ENCODE data around the gene SLC10A6.
A peak's percentile ranks its signal among the peaks of the same experiment; 100 is the strongest.
"Not testable (repeated sequence)": the region's sequence is repeated elsewhere in the genome, so short reads cannot be mapped to it uniquely, and the experiment has no call there.

Gene SLC10A6

DNA sequence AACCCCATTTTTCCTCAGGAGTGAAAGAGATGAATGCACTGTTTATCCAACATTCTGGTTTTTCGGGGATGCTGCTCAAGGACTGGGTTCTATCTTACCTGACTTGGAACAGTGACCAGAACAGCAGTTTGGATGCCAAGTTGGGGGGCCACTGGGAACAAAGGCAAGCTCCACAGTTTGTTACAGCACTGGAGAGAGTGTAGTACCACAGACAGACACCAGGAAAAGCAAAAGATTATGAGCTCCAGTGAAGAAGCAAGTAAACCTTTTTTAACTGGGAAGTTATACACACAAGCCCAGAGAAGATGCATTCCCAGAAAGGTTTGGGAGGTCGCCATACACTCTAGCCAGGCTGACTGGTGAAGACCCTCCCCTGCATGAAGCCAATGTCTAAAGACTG, 29.5 kb upstream of the SLC10A6 start:
- H3K36me3 ChIP-seq (ENCODE audit: control insufficient read depth, insufficient read depth, low read length) = no peaks in the 10 kb centered on the region
- H3K9me3 ChIP-seq (ENCODE audit: control insufficient read depth, insufficient read depth, low read length) = peaks cover 9% of the 10 kb centered on the region; the same call in 1 of the 2 replicates
- H3K9ac ChIP-seq (ENCODE audit: low read depth, low read length) = no peak overlapping the region
- no peaks in the 10 kb centered on the region for H3K27me3 ChIP-seq (ENCODE audit: control insufficient read depth, insufficient read depth, low read length)
- H3K4me3 ChIP-seq (ENCODE audit: low read depth, low read length) = no peak overlapping the region
- no peak overlapping the region for H3K27ac ChIP-seq (ENCODE audit: low read depth, low read length)
- peaks cover 7% of the 10 kb centered on the region for H3K4me1 ChIP-seq (ENCODE audit: control insufficient read depth, insufficient read depth, low read length)

- no peak overlapping the region for H3K27ac ChIP-seq (ENCODE audit: low read depth, low read length)
Observed at GRCh38 chr4:86876894-86877685, 27.9 kb upstream of the SLC10A6 start.

DNA sequence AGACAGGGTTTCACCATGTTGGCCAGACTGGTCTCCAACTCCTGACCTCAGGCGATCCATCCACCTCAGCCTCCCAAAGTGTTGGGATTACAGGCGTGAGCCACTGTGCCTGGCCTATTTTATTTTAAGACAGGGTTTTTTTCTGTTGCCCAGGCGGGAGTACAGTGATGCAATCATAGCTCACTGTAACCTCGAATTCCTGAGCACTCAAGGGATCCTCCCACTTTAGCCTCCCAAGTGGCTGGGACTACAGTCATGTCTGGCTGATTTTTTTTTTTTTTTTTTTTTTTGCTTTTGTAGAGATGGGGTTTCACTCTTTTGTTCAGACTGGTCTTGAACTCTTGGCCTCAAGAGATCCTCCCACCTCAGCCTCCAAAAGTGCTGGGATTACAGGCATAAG, 26.3 kb upstream of the SLC10A6 start:
- H3K36me3 ChIP-seq (ENCODE audit: control insufficient read depth, insufficient read depth, low read length); H3K4me1 ChIP-seq (ENCODE audit: control insufficient read depth, insufficient read depth, low read length); H3K27me3 ChIP-seq (ENCODE audit: control insufficient read depth, insufficient read depth, low read length); H3K9ac ChIP-seq (ENCODE audit: low read depth, low read length); H3K9me3 ChIP-seq (ENCODE audit: control insufficient read depth, insufficient read depth, low read length); H3K4me3 ChIP-seq (ENCODE audit: low read depth, low read length); H3K27ac ChIP-seq (ENCODE audit: low read depth, low read length): not testable (repeated sequence)

More at GRCh38 chr4:86876894-86877685, 27.9 kb upstream of the SLC10A6 start:
- Histone ChIP-seq H3K27me3 (ENCODE audit: control insufficient read depth, insufficient read depth, low read length) (no peaks in the 10 kb centered on the region), H3K36me3 (ENCODE audit: control insufficient read depth, insufficient read depth, low read length) (no peaks in the 10 kb centered on the region), H3K9ac (ENCODE audit: low read depth, low read length) (no peak overlapping the region), H3K9me3 (ENCODE audit: control insufficient read depth, insufficient read depth, low read length) (peaks cover 9% of the 10 kb centered on the region; the same call in 1 of the 2 replicates), H3K4me1 (ENCODE audit: control insufficient read depth, insufficient read depth, low read length) (no peaks in the 10 kb centered on the region; the same call in 1 of the 2 replicates), H3K4me3 (ENCODE audit: low read depth, low read length) (no peak overlapping the region)

DNA sequence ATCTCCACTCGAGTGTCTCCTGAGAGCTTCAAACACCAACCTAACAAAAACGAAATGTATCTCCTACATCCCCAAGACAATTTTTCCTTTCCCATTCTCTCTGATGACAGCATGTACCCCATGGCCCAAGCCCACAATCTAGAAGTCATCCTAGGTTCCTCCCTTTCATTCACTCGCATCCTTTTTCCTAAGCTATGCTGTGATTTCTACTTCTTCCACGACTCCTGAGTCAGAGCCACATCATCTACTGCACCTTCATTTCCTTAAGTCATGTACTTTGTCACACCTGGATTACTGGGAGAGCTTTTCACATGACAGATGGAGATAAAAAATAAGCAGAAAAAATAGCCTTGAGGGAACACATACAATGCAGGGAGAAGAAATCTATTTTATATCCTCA, 23.0 kb upstream of the SLC10A6 start:
- Histone ChIP-seq H3K27ac (ENCODE audit: low read depth, low read length) (no peak overlapping the region), H3K9me3 (ENCODE audit: control insufficient read depth, insufficient read depth, low read length) (no peaks in the 10 kb centered on the region), H3K27me3 (ENCODE audit: control insufficient read depth, insufficient read depth, low read length) (no peaks in the 10 kb centered on the region), H3K36me3 (ENCODE audit: control insufficient read depth, insufficient read depth, low read length) (no peaks in the 10 kb centered on the region), H3K9ac (ENCODE audit: low read depth, low read length) (no peak overlapping the region), H3K4me1 (ENCODE audit: control insufficient read depth, insufficient read depth, low read length) (no peaks in the 10 kb centered on the region), H3K4me3 (ENCODE audit: low read depth, low read length) (no peak overlapping the region)

- H3K36me3 ChIP-seq (ENCODE audit: control insufficient read depth, insufficient read depth, low read length) = no peaks in the 10 kb centered on the region
- no peak overlapping the region for H3K9ac ChIP-seq (ENCODE audit: low read depth, low read length)
- H3K4me3 ChIP-seq (ENCODE audit: low read depth, low read length) = no peak overlapping the region
- no peaks in the 10 kb centered on the region for H3K9me3 ChIP-seq (ENCODE audit: control insufficient read depth, insufficient read depth, low read length)
- no peak overlapping the region for H3K27ac ChIP-seq (ENCODE audit: low read depth, low read length)
- no peaks in the 10 kb centered on the region for H3K27me3 ChIP-seq (ENCODE audit: control insufficient read depth, insufficient read depth, low read length)
- H3K4me1 ChIP-seq (ENCODE audit: control insufficient read depth, insufficient read depth, low read length) = no peaks in the 10 kb centered on the region
Observed at GRCh38 chr4:86870442-86871069, 21.4 kb upstream of the SLC10A6 start.

DNA sequence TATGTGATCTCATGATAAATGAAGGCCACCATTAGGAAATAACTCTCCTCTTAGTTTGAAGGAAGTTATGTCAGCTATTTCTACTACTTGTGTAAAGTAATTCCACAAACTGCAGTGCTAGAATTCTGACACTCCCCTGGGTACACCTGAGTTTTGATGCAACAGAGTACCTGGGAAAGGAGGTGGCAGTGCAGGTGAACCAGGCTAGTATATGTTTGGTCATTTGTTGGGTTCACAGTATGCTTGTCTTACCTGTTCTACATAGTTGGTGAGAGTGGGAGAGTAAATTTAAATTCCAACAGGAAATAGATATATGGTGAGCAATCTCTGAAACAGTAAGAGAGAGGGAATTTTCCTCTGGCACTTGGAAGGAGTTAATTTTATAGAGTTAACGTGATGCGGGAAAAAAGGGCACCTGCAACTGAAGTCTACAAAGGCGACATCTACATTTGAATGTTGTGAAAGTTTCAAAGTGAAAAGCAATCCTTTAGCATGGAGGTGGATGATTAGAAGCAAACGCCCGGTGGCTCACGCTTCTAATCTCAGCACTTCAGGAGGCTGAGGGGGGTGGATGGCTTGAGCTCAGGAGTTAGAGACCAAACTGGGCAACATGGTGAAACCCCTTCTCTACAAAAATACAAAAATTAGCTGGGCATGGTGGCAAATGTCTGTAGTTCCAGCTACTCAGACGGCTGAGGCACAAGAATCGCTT, 8.3 kb upstream of the SLC10A6 start:
- Histone ChIP-seq H3K9ac (ENCODE audit: low read depth, low read length) (no peak overlapping the region), H3K36me3 (ENCODE audit: control insufficient read depth, insufficient read depth, low read length) (no peaks in the 10 kb centered on the region), H3K27ac (ENCODE audit: low read depth, low read length) (no peak overlapping the region), H3K27me3 (ENCODE audit: control insufficient read depth, insufficient read depth, low read length) (peaks cover 45% of the 10 kb centered on the region), H3K4me1 (ENCODE audit: control insufficient read depth, insufficient read depth, low read length) (peaks cover 12% of the 10 kb centered on the region; the same call in 1 of the 2 replicates), H3K4me3 (ENCODE audit: low read depth, low read length) (0 out of 2 replicates have a peak overlapping the region, but pooled peaks have one; percentile 2), H3K9me3 (ENCODE audit: control insufficient read depth, insufficient read depth, low read length) (no peaks in the 10 kb centered on the region)

DNA sequence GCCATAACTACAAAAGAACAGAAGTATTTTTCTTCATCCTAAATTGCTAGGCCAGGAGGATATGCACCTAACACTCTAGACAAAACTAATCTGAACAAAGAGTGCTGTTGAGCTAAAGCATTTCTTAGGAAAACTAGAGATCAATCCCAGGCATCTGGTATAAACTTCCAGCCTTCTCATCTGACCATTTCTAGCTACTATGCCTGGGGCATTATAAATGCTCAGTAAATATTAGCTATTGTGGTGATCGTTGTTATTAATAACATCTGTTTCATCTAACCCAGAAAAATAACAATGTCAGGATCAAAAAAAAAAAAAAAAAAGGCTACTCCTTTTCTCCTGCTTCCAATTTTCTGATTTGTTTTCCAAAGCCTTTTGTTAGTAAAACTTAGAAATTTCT, 7.7 kb upstream of the SLC10A6 start:
- peaks cover 12% of the 10 kb centered on the region; the same call in 1 of the 2 replicates for H3K4me1 ChIP-seq (ENCODE audit: control insufficient read depth, insufficient read depth, low read length)
- H3K4me3 ChIP-seq (ENCODE audit: low read depth, low read length) = no peak overlapping the region
- H3K9ac ChIP-seq (ENCODE audit: low read depth, low read length) = no peak overlapping the region
- H3K36me3 ChIP-seq (ENCODE audit: control insufficient read depth, insufficient read depth, low read length) = no peaks in the 10 kb centered on the region
- H3K9me3 ChIP-seq (ENCODE audit: control insufficient read depth, insufficient read depth, low read length) = no peaks in the 10 kb centered on the region
- no peak overlapping the region for H3K27ac ChIP-seq (ENCODE audit: low read depth, low read length)
- peaks cover 45% of the 10 kb centered on the region for H3K27me3 ChIP-seq (ENCODE audit: control insufficient read depth, insufficient read depth, low read length)

DNA sequence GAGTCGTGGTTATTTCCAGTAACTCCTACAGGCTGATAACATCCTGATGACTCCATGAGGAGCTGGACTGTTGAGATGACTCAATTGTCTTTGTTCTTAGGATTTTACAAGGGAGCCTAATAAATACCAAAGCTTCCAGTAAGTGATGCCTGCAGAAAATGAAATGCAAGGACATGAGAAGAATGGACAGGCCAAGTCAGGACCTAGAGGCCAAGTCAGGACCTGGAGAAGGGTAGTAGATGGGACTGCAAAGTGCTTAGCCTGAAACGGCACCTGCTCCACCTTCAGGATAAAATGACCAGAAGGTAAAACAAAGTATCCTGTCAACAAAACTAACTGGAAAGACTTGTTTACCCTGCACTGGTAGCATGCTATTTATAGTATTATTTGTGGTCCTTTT, 6.4 kb upstream of the SLC10A6 start:
- Histone ChIP-seq H3K9me3 (ENCODE audit: control insufficient read depth, insufficient read depth, low read length) (no peaks in the 10 kb centered on the region), H3K4me1 (ENCODE audit: control insufficient read depth, insufficient read depth, low read length) (peaks cover 12% of the 10 kb centered on the region; the same call in 1 of the 2 replicates), H3K36me3 (ENCODE audit: control insufficient read depth, insufficient read depth, low read length) (no peaks in the 10 kb centered on the region), H3K4me3 (ENCODE audit: low read depth, low read length) (no peak overlapping the region), H3K27me3 (ENCODE audit: control insufficient read depth, insufficient read depth, low read length) (peaks cover 45% of the 10 kb centered on the region), H3K27ac (ENCODE audit: low read depth, low read length) (no peak overlapping the region), H3K9ac (ENCODE audit: low read depth, low read length) (no peak overlapping the region)

- Histone ChIP-seq H3K9me3 (ENCODE audit: control insufficient read depth, insufficient read depth, low read length) (no peaks in the 10 kb centered on the region), H3K4me3 (ENCODE audit: low read depth, low read length) (no peak overlapping the region), H3K9ac (ENCODE audit: low read depth, low read length) (no peak overlapping the region), H3K36me3 (ENCODE audit: control insufficient read depth, insufficient read depth, low read length) (no peaks in the 10 kb centered on the region), H3K27me3 (ENCODE audit: control insufficient read depth, insufficient read depth, low read length) (peaks cover 24% of the 10 kb centered on the region), H3K4me1 (ENCODE audit: control insufficient read depth, insufficient read depth, low read length) (peaks cover 10% of the 10 kb centered on the region), H3K27ac (ENCODE audit: low read depth, low read length) (no peak overlapping the region)
Observed at GRCh38 chr4:86853209-86853608, 4.0 kb upstream of the SLC10A6 start.

GRCh38 chr4:86848136-86848535, 1.0 kb downstream of the SLC10A6 start:
- Histone ChIP-seq H3K36me3 (ENCODE audit: control insufficient read depth, insufficient read depth, low read length) (no peaks in the 10 kb centered on the region), H3K27ac (ENCODE audit: low read depth, low read length) (no peak overlapping the region), H3K4me1 (ENCODE audit: control insufficient read depth, insufficient read depth, low read length) (peaks cover 9% of the 10 kb centered on the region), H3K9me3 (ENCODE audit: control insufficient read depth, insufficient read depth, low read length) (no peaks in the 10 kb centered on the region), H3K4me3 (ENCODE audit: low read depth, low read length) (no peak overlapping the region), H3K27me3 (ENCODE audit: control insufficient read depth, insufficient read depth, low read length) (no peaks in the 10 kb centered on the region), H3K9ac (ENCODE audit: low read depth, low read length) (no peak overlapping the region)

DNA sequence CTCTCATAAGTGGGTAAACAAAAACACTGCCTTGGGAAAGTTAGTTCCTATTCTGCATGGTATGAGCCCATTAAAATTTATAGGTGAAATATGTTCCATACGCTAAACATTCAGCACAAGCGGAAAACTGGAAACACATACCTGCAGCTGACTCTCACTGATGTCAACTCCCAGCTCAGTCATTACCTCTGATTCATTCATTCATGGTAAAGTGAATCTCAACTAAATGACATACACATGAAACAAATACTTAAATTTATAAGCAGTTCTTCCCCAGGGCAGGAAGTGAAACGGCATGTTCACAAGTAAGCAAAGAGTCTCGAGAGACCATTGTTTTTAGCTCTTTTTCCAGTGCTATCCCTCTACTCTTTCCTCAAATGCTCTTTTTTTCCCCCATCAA, 1.6 kb downstream of the SLC10A6 start:
- no peaks in the 10 kb centered on the region for H3K27me3 ChIP-seq (ENCODE audit: control insufficient read depth, insufficient read depth, low read length)
- H3K27ac ChIP-seq (ENCODE audit: low read depth, low read length) = no peak overlapping the region
- H3K36me3 ChIP-seq (ENCODE audit: control insufficient read depth, insufficient read depth, low read length) = no peaks in the 10 kb centered on the region

More for the DNA sequence above, 1.6 kb downstream of the SLC10A6 start:
- Histone ChIP-seq H3K4me3 (ENCODE audit: low read depth, low read length) (no peak overlapping the region), H3K9me3 (ENCODE audit: control insufficient read depth, insufficient read depth, low read length) (no peaks in the 10 kb centered on the region), H3K4me1 (ENCODE audit: control insufficient read depth, insufficient read depth, low read length) (peaks cover 9% of the 10 kb centered on the region), H3K9ac (ENCODE audit: low read depth, low read length) (no peak overlapping the region)
